Measurements from ENCODE around the gene SPOCD1.

The SPOCD1 gene

DNA sequence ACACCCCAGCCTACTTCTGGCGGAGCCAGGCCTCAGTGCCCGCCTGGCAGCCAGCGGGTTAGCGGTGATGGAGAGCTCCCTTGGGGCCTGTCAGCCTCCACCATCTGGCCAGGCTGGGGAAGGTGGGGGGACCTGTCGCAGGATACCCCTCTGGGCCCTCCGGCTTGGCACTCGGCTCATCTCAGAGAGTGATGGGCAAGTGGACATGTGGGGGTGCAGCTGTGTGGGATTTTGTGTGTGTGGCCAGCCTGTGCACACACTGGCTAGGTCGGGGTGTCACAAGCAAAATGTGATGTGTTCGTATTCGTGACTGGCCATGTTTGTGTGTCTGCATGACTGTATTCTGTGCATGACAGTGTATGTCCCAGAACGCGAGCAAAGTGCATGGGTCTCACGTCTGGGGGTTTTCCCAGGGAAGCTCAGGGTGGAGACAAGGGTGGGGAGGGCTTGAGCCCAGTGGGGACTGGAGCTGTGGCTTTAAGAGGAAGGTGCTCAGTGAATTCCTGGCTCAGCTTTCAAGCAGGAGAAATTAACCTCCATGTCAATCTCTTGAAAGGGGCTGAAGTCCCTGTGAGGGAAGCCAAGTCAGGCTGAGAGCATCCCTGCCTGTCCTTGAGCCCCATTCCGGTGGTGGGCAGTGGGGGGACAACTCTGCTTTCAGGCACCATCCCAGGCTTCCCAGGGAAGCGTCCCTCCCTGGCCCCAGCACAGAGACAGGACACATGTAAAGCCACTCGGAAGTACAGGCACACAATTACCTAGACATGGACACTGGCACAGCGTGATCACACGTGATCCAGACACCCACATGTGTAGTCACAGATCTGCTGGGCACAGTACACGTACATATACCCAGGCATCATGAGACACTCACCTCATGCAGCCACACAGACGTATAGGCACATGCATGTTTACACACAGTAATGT lies 30.5 kb downstream of the SPOCD1 start:
- TF ChIP-seq, protein P1, sequence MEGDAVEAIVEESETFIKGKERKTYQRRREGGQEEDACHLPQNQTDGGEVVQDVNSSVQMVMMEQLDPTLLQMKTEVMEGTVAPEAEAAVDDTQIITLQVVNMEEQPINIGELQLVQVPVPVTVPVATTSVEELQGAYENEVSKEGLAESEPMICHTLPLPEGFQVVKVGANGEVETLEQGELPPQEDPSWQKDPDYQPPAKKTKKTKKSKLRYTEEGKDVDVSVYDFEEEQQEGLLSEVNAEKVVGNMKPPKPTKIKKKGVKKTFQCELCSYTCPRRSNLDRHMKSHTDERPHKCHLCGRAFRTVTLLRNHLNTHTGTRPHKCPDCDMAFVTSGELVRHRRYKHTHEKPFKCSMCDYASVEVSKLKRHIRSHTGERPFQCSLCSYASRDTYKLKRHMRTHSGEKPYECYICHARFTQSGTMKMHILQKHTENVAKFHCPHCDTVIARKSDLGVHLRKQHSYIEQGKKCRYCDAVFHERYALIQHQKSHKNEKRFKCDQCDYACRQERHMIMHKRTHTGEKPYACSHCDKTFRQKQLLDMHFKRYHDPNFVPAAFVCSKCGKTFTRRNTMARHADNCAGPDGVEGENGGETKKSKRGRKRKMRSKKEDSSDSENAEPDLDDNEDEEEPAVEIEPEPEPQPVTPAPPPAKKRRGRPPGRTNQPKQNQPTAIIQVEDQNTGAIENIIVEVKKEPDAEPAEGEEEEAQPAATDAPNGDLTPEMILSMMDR (conservative IDR thresholded peaks at IDR 0.05; ENCODE audit: low read depth, low read length): no peak
- DNase-seq (ENCODE audit: low read depth): no peak
- no peak overlapping the region for H3K4me3 ChIP-seq (ENCODE audit: low read length)

DNA sequence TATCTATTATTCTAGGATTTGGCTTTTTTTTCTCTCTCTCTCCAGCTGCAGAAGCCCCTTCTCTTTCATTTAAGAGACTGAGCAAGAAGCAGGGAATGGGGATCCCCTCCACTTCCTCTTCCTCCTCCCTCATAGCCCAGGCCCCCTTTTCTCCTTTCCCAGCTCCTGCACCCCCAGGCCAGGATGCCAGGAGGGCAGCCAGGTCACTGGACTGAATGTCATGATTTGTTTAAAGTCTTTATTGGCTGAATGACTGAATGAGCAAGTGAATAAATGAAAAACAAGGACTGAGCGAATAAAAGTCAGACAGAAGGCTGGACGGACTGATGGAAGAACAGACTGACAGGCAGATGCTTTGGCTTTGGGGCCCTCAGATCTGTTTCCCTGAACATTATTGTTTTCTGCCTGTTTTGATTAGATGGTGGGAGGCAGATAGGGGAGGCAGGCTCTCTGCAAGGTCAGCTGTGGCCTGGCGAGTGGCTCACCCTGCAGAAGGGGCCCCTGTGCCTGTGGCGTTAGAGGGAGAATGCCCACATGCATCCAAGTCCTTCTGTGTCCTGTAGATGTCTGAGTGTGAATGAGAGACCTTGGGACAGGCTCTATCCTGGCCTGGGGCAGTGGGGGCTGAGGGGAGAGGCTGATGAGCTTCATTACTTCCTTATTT lies 31.3 kb downstream of the SPOCD1 start:
- DNase-seq (ENCODE audit: low read depth): no peak
- TF ChIP-seq, protein P1 (conservative IDR thresholded peaks at IDR 0.05; ENCODE audit: low read depth, low read length): no peak

GRCh38 chr1:31783846-31784245 lies 32.0 kb downstream of the SPOCD1 start:
- TF ChIP-seq, protein P1 (conservative IDR thresholded peaks at IDR 0.05; ENCODE audit: low read depth, low read length): no peak

More for the DNA sequence above, 31.3 kb downstream of the SPOCD1 start:
- H3K4me3 ChIP-seq (ENCODE audit: low read length): no peak overlapping the region

DNA sequence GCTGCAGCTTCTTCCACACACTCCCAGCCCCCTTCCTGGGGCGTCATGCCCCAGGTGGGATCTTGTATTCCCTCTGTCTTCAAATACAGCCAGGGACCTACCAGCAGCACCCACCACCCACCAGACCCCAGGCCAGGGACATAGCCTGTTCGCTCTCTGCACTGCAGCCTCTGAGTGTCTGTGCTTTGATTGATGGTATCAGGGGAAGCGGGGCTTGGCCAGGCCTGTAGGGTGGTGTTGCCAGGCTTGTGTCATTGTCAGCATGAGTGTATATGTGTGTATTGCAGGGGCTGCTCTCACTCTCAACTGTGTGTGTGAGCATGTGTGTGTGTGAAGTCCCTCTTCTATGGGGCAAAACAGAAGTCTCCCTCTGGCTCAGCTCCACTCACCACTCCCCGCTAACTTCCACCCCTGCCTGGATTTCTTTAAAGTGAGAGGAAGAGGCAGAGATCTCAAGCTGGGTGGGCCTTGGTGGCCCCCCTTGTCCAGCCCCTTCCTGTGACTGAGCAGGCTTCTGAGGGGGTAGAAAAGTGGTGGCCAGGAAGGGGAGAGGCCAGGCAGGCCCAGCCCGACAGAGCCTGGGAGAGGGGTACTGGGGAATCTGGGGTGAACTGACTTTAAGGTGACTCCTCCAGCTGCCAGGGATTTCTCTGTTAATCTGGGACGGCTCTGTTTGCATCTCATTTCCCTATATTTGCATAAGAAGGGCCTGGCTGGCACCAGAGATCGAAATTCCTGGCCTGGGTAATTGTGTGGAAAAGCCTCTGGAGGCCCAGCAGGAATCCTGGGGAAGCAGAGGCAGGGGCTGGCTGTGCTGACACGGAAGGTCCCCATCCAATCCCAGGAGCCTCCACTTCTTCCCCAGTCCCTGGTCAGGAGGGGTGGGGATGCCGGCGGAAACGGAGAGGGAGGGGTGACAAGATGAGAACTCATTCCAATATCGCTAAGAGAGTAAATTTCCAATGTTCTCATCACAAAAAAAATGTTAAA lies 33.1 kb downstream of the SPOCD1 start:
- no peak for DNase-seq (ENCODE audit: low read depth)
- no peak overlapping the region for H3K4me3 ChIP-seq (ENCODE audit: low read length)
- TF ChIP-seq, protein P1 (conservative IDR thresholded peaks at IDR 0.05; ENCODE audit: low read depth, low read length): no peak

More at GRCh38 chr1:31783846-31784245, 32.0 kb downstream of the SPOCD1 start:
- no peak for DNase-seq (ENCODE audit: low read depth)
- H3K4me3 ChIP-seq (ENCODE audit: low read length): no peak overlapping the region

- TF ChIP-seq, protein P1 (conservative IDR thresholded peaks at IDR 0.05; ENCODE audit: low read depth, low read length): no peak
- no peak overlapping the region for H3K4me3 ChIP-seq (ENCODE audit: low read length)
- no peak for DNase-seq (ENCODE audit: low read depth)
Observed at GRCh38 chr1:31781756-31782371, 34.0 kb downstream of the SPOCD1 start.

DNA sequence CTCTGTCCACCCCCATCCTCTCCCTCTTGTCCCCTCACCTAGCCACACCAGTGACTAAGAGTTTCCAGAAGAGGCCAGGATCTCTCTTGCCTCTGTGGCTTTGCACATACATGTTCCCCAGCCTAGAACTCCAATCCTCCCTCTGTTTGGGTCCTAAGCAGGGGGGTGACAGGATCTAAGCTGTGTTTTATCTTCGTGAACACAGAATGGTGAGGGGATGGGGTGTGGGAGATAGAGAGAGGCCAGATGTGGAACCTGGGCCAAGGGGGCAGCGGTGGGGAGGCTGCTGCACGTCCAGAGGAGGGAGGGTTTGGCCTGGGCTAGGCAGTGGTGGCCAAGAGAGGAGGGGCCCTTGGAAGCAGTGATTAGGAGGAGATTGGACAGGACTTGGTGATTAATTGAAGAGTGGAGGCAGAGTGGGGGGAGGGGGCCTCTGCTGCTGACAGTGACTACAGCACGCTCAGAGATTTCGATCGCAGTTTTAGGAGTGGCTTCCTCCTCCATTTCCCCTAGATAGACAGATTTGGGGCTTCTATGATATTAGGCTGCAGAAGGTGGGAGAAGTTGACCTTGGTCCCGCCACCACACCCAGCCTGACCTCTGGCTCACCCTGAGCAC lies 34.6 kb downstream of the SPOCD1 start:
- DNase-seq (ENCODE audit: low read depth): no peak
- TF ChIP-seq, protein P1 (conservative IDR thresholded peaks at IDR 0.05; ENCODE audit: low read depth, low read length): no peak

More for the DNA sequence above, 34.6 kb downstream of the SPOCD1 start:
- no peak overlapping the region for H3K4me3 ChIP-seq (ENCODE audit: low read length)

All from retinal pigment epithelial cell (primary cell).